Nephron progenitor cell (in vitro differentiated cells): ENCODE results near the gene ARRDC2.

Experiments used
- DNase-seq: peaks from one replicate; pipeline ENCODE4 v3.0.0; 2021
- H3K27ac Mint-ChIP-seq: 2 replicates; pipeline ENCODE4 v1.8.0; 2021; ENCODE audit warnings: mild to moderate bottlenecking, moderate library complexity, mixed read lengths
- H3K27me3 Mint-ChIP-seq: 2 replicates; pipeline ENCODE4 v1.8.0; 2021; ENCODE audit warnings: mild to moderate bottlenecking, low read depth, mixed read lengths; ENCODE audit not compliant: poor library complexity
- H3K36me3 Mint-ChIP-seq: 2 replicates; pipeline ENCODE4 v1.8.0; 2021; ENCODE audit warnings: low read depth, mixed read lengths
- H3K4me1 Mint-ChIP-seq: 2 replicates; pipeline ENCODE4 v1.8.0; 2021; ENCODE audit warnings: mixed read lengths
- H3K4me3 Mint-ChIP-seq: 2 replicates; pipeline ENCODE4 v1.8.0; 2021; ENCODE audit warnings: mild to moderate bottlenecking, moderate library complexity, mixed read lengths
- H3K9me3 Mint-ChIP-seq: 2 replicates; pipeline ENCODE4 v1.8.0; 2021; ENCODE audit warnings: mild to moderate bottlenecking, moderate library complexity, mixed read lengths
- TF ChIP-seq, protein P1 (sequence below): fragments of 200-600 bp; sonication (generic); IDR thresholded peaks from 2 replicates; pipeline ENCODE4 v1.5.0; 2021; ENCODE audit warnings: antibody characterized with exemption

ARRDC2 gene

DNA sequence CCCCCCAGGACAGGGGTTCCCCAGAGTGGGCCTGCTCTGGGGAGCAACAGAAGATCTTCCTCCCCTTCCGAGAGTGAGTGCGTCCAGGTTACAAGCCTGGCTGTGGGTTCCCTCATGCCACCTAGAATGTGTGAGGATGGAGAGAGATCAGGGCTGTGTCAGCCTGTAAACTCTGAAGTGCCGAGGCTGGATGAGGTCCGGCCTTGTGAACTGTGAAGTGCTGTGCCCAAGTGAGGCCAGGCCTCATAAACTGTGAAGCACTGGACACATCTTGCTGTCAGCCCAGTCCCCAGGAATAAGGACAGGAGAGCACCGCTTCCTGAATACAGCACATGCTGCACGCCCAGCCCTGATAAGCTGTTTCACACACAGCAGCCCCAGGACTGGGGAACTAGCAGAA is 33.4 kb upstream of the ARRDC2 start:
- Mint-ChIP-seq H3K27me3 (peaks cover under 1% of the 10 kb centered on the region), H3K4me3 (no peak overlapping the region), H3K27ac (no peak overlapping the region), H3K36me3 (peaks cover 29% of the 10 kb centered on the region), H3K4me1 (peaks cover 16% of the 10 kb centered on the region), H3K9me3 (no peaks in the 10 kb centered on the region)
- TF ChIP-seq, protein P1, sequence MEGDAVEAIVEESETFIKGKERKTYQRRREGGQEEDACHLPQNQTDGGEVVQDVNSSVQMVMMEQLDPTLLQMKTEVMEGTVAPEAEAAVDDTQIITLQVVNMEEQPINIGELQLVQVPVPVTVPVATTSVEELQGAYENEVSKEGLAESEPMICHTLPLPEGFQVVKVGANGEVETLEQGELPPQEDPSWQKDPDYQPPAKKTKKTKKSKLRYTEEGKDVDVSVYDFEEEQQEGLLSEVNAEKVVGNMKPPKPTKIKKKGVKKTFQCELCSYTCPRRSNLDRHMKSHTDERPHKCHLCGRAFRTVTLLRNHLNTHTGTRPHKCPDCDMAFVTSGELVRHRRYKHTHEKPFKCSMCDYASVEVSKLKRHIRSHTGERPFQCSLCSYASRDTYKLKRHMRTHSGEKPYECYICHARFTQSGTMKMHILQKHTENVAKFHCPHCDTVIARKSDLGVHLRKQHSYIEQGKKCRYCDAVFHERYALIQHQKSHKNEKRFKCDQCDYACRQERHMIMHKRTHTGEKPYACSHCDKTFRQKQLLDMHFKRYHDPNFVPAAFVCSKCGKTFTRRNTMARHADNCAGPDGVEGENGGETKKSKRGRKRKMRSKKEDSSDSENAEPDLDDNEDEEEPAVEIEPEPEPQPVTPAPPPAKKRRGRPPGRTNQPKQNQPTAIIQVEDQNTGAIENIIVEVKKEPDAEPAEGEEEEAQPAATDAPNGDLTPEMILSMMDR: no peak
- no peak for DNase-seq

DNA sequence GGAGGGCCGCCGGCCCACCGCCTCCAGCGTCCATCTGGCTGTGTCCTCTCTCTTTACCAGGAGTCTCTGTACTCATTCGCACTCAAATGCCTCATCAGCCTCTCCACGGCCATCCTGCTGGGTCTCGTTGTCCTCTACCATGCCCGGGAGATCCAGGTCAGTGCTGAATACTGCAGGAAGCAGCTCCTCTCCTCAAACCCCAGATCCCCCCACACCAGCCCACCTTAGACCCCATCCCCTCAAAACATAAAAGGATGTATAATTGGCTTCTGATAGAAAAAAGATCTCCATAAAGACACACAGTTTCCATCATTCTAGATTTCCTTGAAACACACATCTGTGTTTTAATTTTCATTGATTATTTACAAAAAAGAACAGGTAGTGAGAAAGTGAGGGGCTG is 32.9 kb upstream of the ARRDC2 start:
- H3K36me3 Mint-ChIP-seq: peaks cover 32% of the 10 kb centered on the region
- TF ChIP-seq, protein P1: no peak
- peaks cover 3% of the 10 kb centered on the region for H3K27me3 Mint-ChIP-seq
- DNase-seq: no peak
- H3K9me3 Mint-ChIP-seq: no peaks in the 10 kb centered on the region
- H3K27ac Mint-ChIP-seq: no peak overlapping the region
- peaks cover 12% of the 10 kb centered on the region for H3K4me1 Mint-ChIP-seq
- H3K4me3 Mint-ChIP-seq: no peak overlapping the region

DNA sequence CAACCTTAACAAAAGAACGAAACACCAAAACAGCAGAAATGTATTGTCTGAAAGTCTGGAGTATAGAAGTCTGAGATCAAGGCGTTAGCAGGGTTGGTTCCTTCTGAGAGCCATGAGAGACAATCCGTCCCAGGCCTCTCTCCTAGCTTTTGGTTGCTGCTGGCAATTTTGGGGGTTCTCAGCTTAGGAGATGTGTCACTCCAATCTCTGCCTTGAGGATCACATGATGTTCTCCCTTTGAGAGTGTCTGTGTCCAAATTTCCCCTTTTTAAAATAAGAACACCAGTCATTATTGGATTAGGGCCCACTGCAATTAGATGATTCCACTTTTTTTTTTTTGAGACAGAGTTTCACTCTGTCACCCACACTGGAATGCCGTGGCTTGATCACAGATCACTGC is 30.9 kb upstream of the ARRDC2 start:
- TF ChIP-seq, protein P1: no peak
- Mint-ChIP-seq H3K36me3 (peaks cover 39% of the 10 kb centered on the region), H3K9me3 (no peaks in the 10 kb centered on the region), H3K4me3 (no peak overlapping the region), H3K4me1 (peaks cover 10% of the 10 kb centered on the region), H3K27me3 (peaks cover 3% of the 10 kb centered on the region), H3K27ac (no peak overlapping the region)
- no peak for DNase-seq

DNA sequence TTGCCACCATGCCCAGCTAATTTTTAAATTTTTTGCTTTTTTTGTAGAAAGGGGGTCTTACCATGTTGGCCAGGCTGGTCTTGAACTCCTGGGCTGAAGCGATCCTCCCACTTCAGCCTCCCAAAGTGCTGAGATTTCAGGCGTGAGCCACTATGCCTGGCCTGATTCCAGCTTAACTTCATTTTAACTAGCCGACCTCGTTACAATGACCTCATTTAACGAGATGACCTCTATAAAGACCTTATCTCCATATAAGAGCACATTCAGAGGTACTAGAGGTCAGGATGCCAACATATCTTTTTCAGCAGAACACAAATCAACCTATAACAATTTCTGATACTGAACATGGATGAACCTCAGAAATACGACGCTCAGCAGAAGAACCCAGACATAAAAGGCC is 30.5 kb upstream of the ARRDC2 start:
- H3K9me3 Mint-ChIP-seq: no peaks in the 10 kb centered on the region
- H3K27ac Mint-ChIP-seq: peak overlapping the region; percentile 41
- DNase-seq: no peak
- no peak overlapping the region for H3K4me3 Mint-ChIP-seq
- peaks cover 3% of the 10 kb centered on the region for H3K27me3 Mint-ChIP-seq
- peaks cover 5% of the 10 kb centered on the region for H3K4me1 Mint-ChIP-seq
- TF ChIP-seq, protein P1: no peak
- H3K36me3 Mint-ChIP-seq: peaks cover 39% of the 10 kb centered on the region

DNA sequence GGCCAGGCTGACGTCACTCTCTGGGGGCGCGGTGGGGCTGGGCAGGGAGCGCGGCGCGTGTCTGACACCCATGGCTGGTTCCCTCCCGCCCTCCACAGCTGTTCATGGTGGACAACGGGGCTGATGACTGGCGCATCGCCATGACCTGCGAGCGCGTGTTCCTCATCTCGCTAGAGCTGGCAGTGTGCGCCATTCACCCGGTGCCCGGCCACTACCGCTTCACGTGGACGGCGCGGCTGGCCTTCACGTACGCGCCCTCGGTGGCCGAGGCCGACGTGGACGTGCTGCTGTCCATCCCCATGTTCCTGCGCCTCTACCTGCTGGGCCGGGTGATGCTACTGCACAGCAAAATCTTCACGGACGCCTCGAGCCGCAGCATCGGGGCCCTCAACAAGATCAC is 26.4 kb upstream of the ARRDC2 start:
- no peak overlapping the region for H3K27ac Mint-ChIP-seq
- H3K27me3 Mint-ChIP-seq: peaks cover 6% of the 10 kb centered on the region

DNA sequence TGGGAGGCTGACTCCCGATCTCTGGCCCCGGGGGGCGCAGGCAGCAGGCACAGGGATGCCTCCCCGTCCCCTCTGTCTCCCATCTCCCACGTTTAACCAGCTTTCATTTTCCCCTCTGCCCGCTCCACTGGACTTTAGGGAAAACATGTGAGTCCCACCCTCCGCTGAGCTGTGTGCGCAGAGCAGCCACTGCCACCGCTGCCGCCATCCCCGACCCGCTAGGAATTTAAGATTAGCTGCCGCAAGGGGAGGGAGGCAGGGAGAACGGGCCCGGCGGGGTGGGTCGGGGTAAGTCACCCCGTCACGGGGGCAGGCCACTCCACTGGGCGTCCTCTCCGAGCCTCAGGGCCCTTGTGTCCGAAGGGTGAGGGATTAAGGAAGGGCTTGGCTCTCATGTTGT is 25.5 kb upstream of the ARRDC2 start:
- TF ChIP-seq, protein P1: no peak
- Mint-ChIP-seq H3K27me3 (peaks cover 6% of the 10 kb centered on the region), H3K27ac (no peak overlapping the region), H3K4me1 (peaks cover 5% of the 10 kb centered on the region), H3K4me3 (no peak overlapping the region), H3K9me3 (no peaks in the 10 kb centered on the region), H3K36me3 (peaks cover 29% of the 10 kb centered on the region)
- DNase-seq: no peak

More for the DNA sequence above, 26.4 kb upstream of the ARRDC2 start:
- TF ChIP-seq, protein P1: no peak
- Mint-ChIP-seq H3K4me3 (no peak overlapping the region), H3K4me1 (peaks cover 5% of the 10 kb centered on the region), H3K36me3 (peaks cover 35% of the 10 kb centered on the region), H3K9me3 (no peaks in the 10 kb centered on the region)
- no peak for DNase-seq
